ENCODE data around the gene CRB2.

The CRB2 gene

GRCh38 chr9:123400926-123401503, 45.0 kb downstream of the CRB2 start:
- DNase-seq (ENCODE audit: low read depth in 2 of 3, low spot score in 1 of 3) = no peak

GRCh38 chr9:123401879-123402513, 46.0 kb downstream of the CRB2 start:
- no peak for DNase-seq (ENCODE audit: low read depth in 2 of 3, low spot score in 1 of 3)

- DNase-seq (ENCODE audit: low read depth in 2 of 3, low spot score in 1 of 3) = no peak
Measured at GRCh38 chr9:123402981-123403509, 47.0 kb downstream of the CRB2 start.

GRCh38 chr9:123406016-123406415, 50.0 kb downstream of the CRB2 start:
- DNase-seq (ENCODE audit: low read depth in 2 of 3, low spot score in 1 of 3) = no peak

- DNase-seq (ENCODE audit: low read depth in 2 of 3, low spot score in 1 of 3) = no peak
Measured at GRCh38 chr9:123406691-123407216, 50.8 kb downstream of the CRB2 start.

- DNase-seq (ENCODE audit: low read depth in 2 of 3, low spot score in 1 of 3) = no peak
Measured at GRCh38 chr9:123407217-123407851, 51.3 kb downstream of the CRB2 start.

- DNase-seq (ENCODE audit: low read depth in 2 of 3, low spot score in 1 of 3) = no peak
Measured at GRCh38 chr9:123408313-123409262, 52.6 kb downstream of the CRB2 start.

GRCh38 chr9:123410281-123410910, 54.4 kb downstream of the CRB2 start:
- DNase-seq (ENCODE audit: low read depth in 2 of 3, low spot score in 1 of 3) = no peak

- DNase-seq (ENCODE audit: low read depth in 2 of 3, low spot score in 1 of 3) = no peak
Measured at GRCh38 chr9:123411191-123411590, 55.2 kb downstream of the CRB2 start.

- no peak for DNase-seq (ENCODE audit: low read depth in 2 of 3, low spot score in 1 of 3)
Measured at GRCh38 chr9:123411636-123412035, 55.6 kb downstream of the CRB2 start.

- DNase-seq (ENCODE audit: low read depth in 2 of 3, low spot score in 1 of 3) = no peak
Measured at GRCh38 chr9:123412171-123412820, 56.3 kb downstream of the CRB2 start.

- DNase-seq (ENCODE audit: low read depth in 2 of 3, low spot score in 1 of 3) = no peak
Measured at GRCh38 chr9:123414204-123414603, 58.2 kb downstream of the CRB2 start.

- DNase-seq (ENCODE audit: low read depth in 2 of 3, low spot score in 1 of 3) = no peak
Measured at GRCh38 chr9:123414936-123415930, 59.2 kb downstream of the CRB2 start.

GRCh38 chr9:123416176-123416575, 60.2 kb downstream of the CRB2 start:
- DNase-seq (ENCODE audit: low read depth in 2 of 3, low spot score in 1 of 3) = no peak

GRCh38 chr9:123417289-123418051, 61.5 kb downstream of the CRB2 start:
- DNase-seq (ENCODE audit: low read depth in 2 of 3, low spot score in 1 of 3) = no peak

GRCh38 chr9:123418052-123418430, 62.0 kb downstream of the CRB2 start:
- DNase-seq (ENCODE audit: low read depth in 2 of 3, low spot score in 1 of 3) = no peak

GRCh38 chr9:123418506-123418905, 62.5 kb downstream of the CRB2 start:
- no peak for DNase-seq (ENCODE audit: low read depth in 2 of 3, low spot score in 1 of 3)

GRCh38 chr9:123419091-123419490, 63.1 kb downstream of the CRB2 start:
- DNase-seq (ENCODE audit: low read depth in 2 of 3, low spot score in 1 of 3) = no peak
